NT2/D1 (cell line): Measurements from ENCODE around the gene ZNF497.

Source experiments
- SUZ12 ChIP-seq: IDR thresholded peaks from 2 replicates; pipeline ENCODE4 v1.6.1; 2011; ENCODE audit not compliant: insufficient read length, insufficient read depth; ENCODE audit errors: extremely low read depth
- YY1 ChIP-seq: IDR thresholded peaks from 2 replicates; pipeline ENCODE4 v1.6.1; 2011; ENCODE audit not compliant: insufficient read length, insufficient read depth
- ZNF274 ChIP-seq: IDR thresholded peaks from 2 replicates; pipeline ENCODE4 v1.6.1; 2011; ENCODE audit warnings: mild to moderate bottlenecking, low read depth, low read length

- TF ChIP-seq YY1 (no peak), SUZ12 (no peak), ZNF274 (no peak)
Measured at GRCh38 chr19:58368561-58369360, 6.2 kb upstream of the ZNF497 start.
